Measurements from ENCODE around the gene CCDC9. TPM values are rescaled to one million over a fixed set of nuclear protein-coding genes. Genes with fewer than 3 reads are reported as not detected.

CCDC9 gene
- total RNA-seq, 1 experiment from 2014 or later = 36.9 TPM

DNA sequence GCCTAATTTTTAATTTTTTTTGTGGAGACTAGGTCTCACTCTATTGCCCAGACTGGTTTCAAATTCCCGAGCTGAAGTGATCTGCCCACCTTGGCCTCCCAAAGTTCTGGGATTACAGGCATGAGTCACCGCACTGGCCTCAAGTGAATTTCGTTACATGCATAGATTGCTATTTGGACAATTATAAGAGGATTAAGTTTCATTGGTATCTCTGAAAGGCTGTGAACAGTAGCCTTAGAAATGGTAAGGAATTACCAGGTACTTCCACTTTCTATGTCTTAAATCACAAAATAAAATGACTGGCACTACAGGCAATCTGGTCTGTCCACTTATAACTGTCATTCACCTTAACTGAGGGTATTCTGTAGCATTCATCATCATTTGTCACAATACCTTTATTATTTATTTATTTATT is 2.9 kb upstream of the CCDC9 start:
- Histone ChIP-seq H3K27ac (ENCODE audit: insufficient read length, low read depth, low read length) (no peak overlapping the region), H2BK5ac (ENCODE audit: insufficient read length, low read length) (no peak overlapping the region), H2BK12ac (ENCODE audit: insufficient read length, low read depth, low read length) (no peak overlapping the region), H2BK120ac (ENCODE audit: low read depth, low read length, poor library complexity, severe bottlenecking) (no peak overlapping the region), H2BK15ac (ENCODE audit: low read depth, low read length) (no peak overlapping the region), H3T11ph (ENCODE audit: low read length) (no peak overlapping the region), H4K91ac (ENCODE audit: insufficient read length, low read depth, low read length) (no peak overlapping the region), H2BK20ac (ENCODE audit: low read depth, low read length, poor library complexity, severe bottlenecking) (no peak overlapping the region), H3K56ac (ENCODE audit: insufficient read length, low read depth, low read length) (no peak overlapping the region), H3K4me1 (ENCODE audit: insufficient read depth, low read length) (no peaks in the 10 kb centered on the region), H3K79me1 (ENCODE audit: insufficient read depth, low read depth, low read length, poor library complexity, severe bottlenecking) (no peaks in the 10 kb centered on the region), H3K9me3 (ENCODE audit: control insufficient read depth, low read depth, low read length) (no peaks in the 10 kb centered on the region), H3K27me3 (ENCODE audit: insufficient read depth, low read length) (no peaks in the 10 kb centered on the region), H3K23me2 (ENCODE audit: insufficient read length, low read depth, low read length, poor library complexity, severe bottlenecking) (peaks cover 12% of the 10 kb centered on the region), H3K18ac (ENCODE audit: insufficient read length, low read depth, low read length) (no peak overlapping the region), H3K79me2 (ENCODE audit: insufficient read depth, low read length) (no peaks in the 10 kb centered on the region), H3K4me2 (ENCODE audit: insufficient read depth, insufficient read length, low read length) (no peak overlapping the region), H4K20me1 (ENCODE audit: control insufficient read depth, insufficient read depth, insufficient read length) (no peaks in the 10 kb centered on the region), H3K4ac (ENCODE audit: low read depth, low read length) (no peak overlapping the region), H3K9ac (ENCODE audit: extremely low read depth, insufficient read length, low read length) (no peak overlapping the region), H2AFZ (ENCODE audit: low read length) (no peak overlapping the region), H4K5ac (ENCODE audit: insufficient read length, low read depth, low read length) (no peak overlapping the region), H3K14ac (ENCODE audit: insufficient read depth, low read length) (no peak overlapping the region), H2AK5ac (ENCODE audit: insufficient read length, low read length) (no peak overlapping the region), H3K23ac (ENCODE audit: insufficient read length, low read depth, low read length) (no peak overlapping the region), H4K8ac (replicated peaks; ENCODE audit: insufficient read length, low read depth, low read length) (no peak overlapping the region)
- DNase-seq = no peak
- WGBS (ENCODE audit: extremely low coverage, insufficient read length, low lambda C conversion rate) = no CpG with 5 or more reads among the region's 3 CpGs
- H3K27me3 Mint-ChIP-seq (ENCODE audit: low read depth) = peaks cover 4% of the 10 kb centered on the region; the same call in 1 of the 2 replicates
- H3K9me3 Mint-ChIP-seq = no peaks in the 10 kb centered on the region; a peak in 1 of 5 replicates
- no peak overlapping the region for H3K27ac Mint-ChIP-seq
- H3K4me1 Mint-ChIP-seq = peaks cover 14 to 22% of the 10 kb centered on the region in 2 experiments
- peaks cover 6 to 10% (median 8%) of the 10 kb centered on the region in 3 experiments; a peak in 6 of 7 replicates for H3K36me3 Mint-ChIP-seq (ENCODE audit: insufficient read depth in 1 of 3, low read depth in 3 of 3)
- no peak overlapping the region for H3K4me3 Mint-ChIP-seq
- TF ChIP-seq CTCF (conservative IDR thresholded peaks at IDR 0.05) = no peak

All from H9 (cell line).